GM19324 (cell line): ENCODE results near the gene TIMM50.

ENCODE experiments used
- ATAC-seq: cut with Tn5 transposase; IDR thresholded peaks from one replicate; pipeline ENCODE4 v1.9.1; 2021; ENCODE audit warnings: mild to moderate bottlenecking, moderate library complexity; ENCODE audit not compliant: unreplicated experiment, low FRiP score

Gene TIMM50

GRCh38 chr19:39498798-39499642 is 18.4 kb downstream of the TIMM50 start, which contains the start of gene DLL3:
Gene DLL3, plus strand, starts transcription at chr19:39498947. Its CDS starts 28 bp downstream, at chr19:39498975.
- no peak for ATAC-seq

DNA sequence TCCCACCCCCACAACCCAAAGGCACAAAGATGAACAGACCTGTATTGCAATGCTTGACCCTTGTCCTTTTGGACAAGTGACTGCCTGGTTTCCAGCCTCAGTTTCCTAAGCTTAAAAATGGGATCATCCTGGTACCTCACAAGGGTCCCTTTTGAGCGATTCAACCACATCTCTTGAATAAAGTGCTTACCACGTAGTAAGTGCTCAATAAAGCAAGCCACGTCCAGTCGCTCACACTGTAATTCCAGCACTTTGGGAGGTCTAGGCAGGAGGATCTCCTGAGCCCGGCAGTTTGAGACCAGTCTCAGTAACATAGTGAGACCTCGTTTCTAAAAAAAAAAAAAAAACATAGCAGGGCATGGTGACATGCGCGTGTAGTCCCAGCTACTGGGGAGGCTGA is 19.3 kb downstream of the TIMM50 start:
- no peak for ATAC-seq

GRCh38 chr19:39500543-39500942 is 19.9 kb downstream of the TIMM50 start:
- ATAC-seq: no peak

GRCh38 chr19:39501340-39501739 is 20.7 kb downstream of the TIMM50 start:
- no peak for ATAC-seq

DNA sequence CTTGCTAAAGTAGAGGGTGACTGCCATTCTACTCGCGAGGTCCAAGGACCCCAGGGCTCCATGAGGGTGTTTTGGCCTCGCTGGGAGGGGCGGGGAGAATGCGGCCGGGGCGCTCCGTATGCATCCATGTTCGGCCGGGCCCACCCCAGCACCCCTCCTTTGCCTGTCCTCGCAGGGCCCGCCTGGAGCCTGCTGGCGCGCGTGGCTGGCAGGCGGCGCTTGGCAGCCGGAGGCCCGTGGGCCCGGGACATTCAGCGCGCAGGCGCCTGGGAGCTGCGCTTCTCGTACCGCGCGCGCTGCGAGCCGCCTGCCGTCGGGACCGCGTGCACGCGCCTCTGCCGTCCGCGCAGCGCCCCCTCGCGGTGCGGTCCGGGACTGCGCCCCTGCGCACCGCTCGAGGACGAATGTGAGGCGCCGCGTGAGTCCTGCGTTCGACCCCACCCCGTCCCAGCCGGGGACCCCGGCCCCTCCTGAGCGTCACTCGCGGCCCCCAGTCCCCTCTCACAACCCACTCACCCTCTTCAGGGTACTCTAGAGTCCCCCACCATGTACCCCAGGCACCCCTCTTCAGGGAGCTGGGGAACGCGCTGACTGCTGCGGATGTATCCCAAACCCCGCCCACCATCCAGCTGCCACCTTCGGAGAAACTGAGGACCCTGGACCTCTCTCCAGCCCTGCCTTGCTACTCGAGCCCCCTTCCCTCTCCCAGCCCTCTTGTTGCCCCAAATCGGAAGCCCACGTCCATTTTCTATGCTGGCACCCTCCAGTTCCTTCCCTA is 22.2 kb downstream of the TIMM50 start:
- ATAC-seq: no peak

- ATAC-seq: no peak
These were observed 25.9 kb downstream of the TIMM50 start for GRCh38 chr19:39506598-39506943.

GRCh38 chr19:39506944-39507714 is 26.5 kb downstream of the TIMM50 start:
- ATAC-seq: no peak

GRCh38 chr19:39507715-39508364 is 27.2 kb downstream of the TIMM50 start:
- ATAC-seq: no peak

DNA sequence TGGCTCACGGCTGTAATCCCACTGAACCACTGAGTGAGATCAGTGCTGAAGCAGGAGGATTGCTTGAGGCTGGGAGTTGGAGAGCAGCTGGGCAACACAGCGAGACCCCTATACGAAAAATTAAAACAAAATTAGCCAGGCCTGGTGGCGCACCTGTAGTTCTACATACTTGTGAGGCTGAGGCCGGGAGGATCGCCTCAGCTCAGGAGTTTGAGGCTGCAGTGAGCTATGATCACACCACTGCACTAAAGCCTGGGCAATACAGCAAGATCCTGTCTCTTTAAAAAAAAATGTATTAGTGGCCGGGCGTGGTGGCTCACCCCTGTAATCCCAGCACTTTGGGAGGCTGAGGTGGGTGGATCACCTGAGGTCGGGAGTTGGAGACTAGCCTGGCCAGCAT is 28.0 kb downstream of the TIMM50 start:
- no peak for ATAC-seq

DNA sequence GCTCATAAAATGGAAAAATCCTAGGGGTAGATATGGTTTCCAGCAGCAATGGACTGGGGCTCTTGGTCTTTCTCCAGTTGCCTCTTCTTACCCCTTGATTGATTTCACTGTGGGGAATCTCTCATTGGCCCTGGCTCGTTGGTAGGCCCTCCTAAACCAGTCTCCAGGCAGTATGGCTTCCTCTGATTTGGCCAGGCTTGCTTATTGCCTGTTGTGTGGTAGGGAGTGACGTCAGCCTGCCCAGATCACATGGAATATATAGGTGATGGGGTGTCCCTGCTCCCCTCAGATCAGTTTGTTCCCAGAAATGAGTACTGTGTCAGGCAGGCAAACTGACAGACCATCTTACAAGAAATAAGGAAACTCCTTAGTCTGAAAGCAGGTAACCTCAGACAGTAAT is 28.6 kb downstream of the TIMM50 start:
- ATAC-seq: no peak

DNA sequence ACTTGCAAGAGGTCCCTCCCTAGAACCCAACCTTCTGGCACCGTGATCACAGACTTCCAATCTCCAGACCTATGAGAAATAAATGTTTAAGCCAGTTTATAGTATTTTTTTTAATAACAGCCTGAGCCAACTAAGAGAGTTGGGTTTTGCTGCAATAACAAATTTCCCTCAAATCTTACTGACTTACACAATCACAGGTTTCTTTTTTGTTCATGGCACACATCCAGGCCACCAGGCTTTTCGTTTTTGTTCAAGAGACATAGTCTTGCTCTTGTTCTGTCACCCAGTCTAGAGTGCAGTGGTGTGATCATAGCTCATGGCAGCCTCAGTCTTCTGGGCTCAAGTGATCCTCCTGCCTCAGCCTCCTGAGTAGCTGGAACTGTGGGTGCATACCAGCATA is 32.4 kb downstream of the TIMM50 start:
- no peak for ATAC-seq

- no peak for ATAC-seq
These were observed 34.4 kb downstream of the TIMM50 start, which contains the start of gene SELENOV for GRCh38 chr19:39514840-39515550. Gene SELENOV, plus strand, starts transcription at chr19:39515139. Its CDS starts 74 bp downstream, at chr19:39515213.

- no peak for ATAC-seq
These were observed 35.0 kb downstream of the TIMM50 start for GRCh38 chr19:39515551-39516191.

GRCh38 chr19:39516270-39516669 is 35.6 kb downstream of the TIMM50 start:
- no peak for ATAC-seq

DNA sequence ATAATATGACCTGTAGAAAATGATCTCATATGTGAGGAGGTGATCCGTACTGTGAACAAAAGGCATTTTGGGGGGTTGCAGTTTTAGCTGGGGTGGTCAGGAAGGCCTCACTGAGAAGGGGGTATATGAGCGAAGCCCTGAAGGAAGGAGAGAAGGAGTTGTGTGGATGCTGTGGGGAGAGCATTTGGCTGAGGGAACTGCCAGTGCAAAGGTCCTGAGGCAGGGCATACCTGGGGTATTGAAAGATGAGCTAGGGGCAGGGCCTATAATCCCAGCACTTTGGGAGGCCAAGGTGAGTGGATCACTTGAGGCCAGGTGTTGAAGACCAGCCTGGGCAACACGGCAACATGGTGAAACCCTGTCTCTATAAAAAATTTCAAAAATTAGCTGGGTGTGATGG is 36.8 kb downstream of the TIMM50 start:
- no peak for ATAC-seq

GRCh38 chr19:39518458-39518857 is 37.8 kb downstream of the TIMM50 start:
- ATAC-seq: no peak

DNA sequence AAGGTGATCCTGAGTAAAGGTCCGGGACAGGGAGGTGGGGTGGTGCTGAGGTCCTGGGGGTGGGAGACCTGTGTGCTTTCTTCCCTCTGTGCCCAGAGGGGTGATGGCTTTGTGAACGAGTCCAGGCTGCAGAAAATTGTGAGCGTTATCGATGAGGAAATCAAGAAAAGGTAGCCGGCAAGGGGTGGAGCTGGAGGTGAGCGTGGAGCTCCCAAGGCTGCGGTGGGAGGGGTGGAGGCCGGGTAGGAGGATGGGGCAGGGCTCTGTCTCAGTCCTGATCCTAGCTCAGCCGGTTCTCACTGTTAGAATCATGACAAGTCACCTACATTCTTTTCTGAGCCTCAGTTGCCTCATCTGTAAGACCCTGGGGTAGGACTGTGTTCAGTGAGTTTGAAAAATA is 38.3 kb downstream of the TIMM50 start:
- no peak for ATAC-seq

- no peak for ATAC-seq
These were observed 40.2 kb downstream of the TIMM50 start for GRCh38 chr19:39520541-39521484.
